ENCODE measurements around the gene HTR3B. TPM values are rescaled to one million over a fixed set of nuclear protein-coding genes. Genes with fewer than 3 reads are reported as not detected.

Gene HTR3B
- total and polyA plus RNA-seq, 10 of the 15 experiments (the other 5 are each of a cell fraction or from before 2014, with no cell fraction given): not detected

DNA sequence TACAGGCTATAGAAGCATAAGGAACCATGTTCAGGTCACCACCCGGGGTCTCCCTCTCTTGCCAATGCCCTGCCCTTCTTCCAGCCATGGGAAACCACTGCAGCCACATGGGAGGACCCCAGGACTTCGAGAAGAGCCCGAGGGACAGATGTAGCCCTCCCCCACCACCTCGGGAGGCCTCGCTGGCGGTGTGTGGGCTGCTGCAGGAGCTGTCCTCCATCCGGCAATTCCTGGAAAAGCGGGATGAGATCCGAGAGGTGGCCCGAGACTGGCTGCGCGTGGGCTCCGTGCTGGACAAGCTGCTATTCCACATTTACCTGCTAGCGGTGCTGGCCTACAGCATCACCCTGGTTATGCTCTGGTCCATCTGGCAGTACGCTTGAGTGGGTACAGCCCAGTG lies 84.8 kb downstream of the HTR3B start:
- intact Hi-C loops (cut with micrococcal nuclease; ENCODE audit: unreplicated experiment) (no loop called here), in situ Hi-C loops (cut with MboI) (no loop called here)
- no peaks in the 10 kb centered on the region for H3K4me1 ChIP-seq (ENCODE audit: control insufficient read depth, insufficient read depth, low read length)
- ChIA-PET SMC1A (ENCODE audit: uncharacterized antibody, unreplicated experiment) (interaction anchor here (0.6 kb wide), 1 partner anchor 294 kb away, joined by 3 read pairs; no protein-coding TSS in a partner anchor), RAD21 (ENCODE audit: unreplicated experiment) (no interaction called here), CTCF (no interaction called here), POLR2A (interaction anchor here (0.6 kb wide), 1 partner anchor 39 kb away, joined by 3 read pairs; no protein-coding TSS in a partner anchor)
- H3K27ac ChIP-seq (ENCODE audit: control insufficient read depth, insufficient read depth): no peak overlapping the region
- no peak for ATAC-seq
- TF ChIP-seq CREM (IDR thresholded peaks at IDR 0.05; ENCODE audit: low read depth): no peak
- no peak for TF ChIP-seq MLLT1 (IDR thresholded peaks at IDR 0.05)
- TF ChIP-seq ZZZ3 (IDR thresholded peaks at IDR 0.05; ENCODE audit: control insufficient read depth, insufficient read length, low read depth): no peak
- no peak for TF ChIP-seq IRF4 (IDR thresholded peaks at IDR 0.05; ENCODE audit: low read depth, low read length)
- TF ChIP-seq, protein P1, sequence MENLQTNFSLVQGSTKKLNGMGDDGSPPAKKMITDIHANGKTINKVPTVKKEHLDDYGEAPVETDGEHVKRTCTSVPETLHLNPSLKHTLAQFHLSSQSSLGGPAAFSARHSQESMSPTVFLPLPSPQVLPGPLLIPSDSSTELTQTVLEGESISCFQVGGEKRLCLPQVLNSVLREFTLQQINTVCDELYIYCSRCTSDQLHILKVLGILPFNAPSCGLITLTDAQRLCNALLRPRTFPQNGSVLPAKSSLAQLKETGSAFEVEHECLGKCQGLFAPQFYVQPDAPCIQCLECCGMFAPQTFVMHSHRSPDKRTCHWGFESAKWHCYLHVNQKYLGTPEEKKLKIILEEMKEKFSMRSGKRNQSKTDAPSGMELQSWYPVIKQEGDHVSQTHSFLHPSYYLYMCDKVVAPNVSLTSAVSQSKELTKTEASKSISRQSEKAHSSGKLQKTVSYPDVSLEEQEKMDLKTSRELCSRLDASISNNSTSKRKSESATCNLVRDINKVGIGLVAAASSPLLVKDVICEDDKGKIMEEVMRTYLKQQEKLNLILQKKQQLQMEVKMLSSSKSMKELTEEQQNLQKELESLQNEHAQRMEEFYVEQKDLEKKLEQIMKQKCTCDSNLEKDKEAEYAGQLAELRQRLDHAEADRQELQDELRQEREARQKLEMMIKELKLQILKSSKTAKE (IDR thresholded peaks at IDR 0.05; ENCODE audit: low read depth, poor library complexity, severe bottlenecking): no peak
- no peak for TF ChIP-seq LARP7 (IDR thresholded peaks at IDR 0.05)
- TF ChIP-seq SREBF1 (IDR thresholded peaks at IDR 0.05; ENCODE audit: low read length): no peak
- TF ChIP-seq RUNX3 (IDR thresholded peaks at IDR 0.05; ENCODE audit: low read length): no peak
- TF ChIP-seq ZBTB33 (IDR thresholded peaks at IDR 0.05): no peak
- TF ChIP-seq ZNF622 (IDR thresholded peaks at IDR 0.05): no peak
- no peak for TF ChIP-seq ZNF24 (IDR thresholded peaks at IDR 0.05)
- TF ChIP-seq ATF7 (IDR thresholded peaks at IDR 0.05; ENCODE audit: low read depth): no peak
- TF ChIP-seq, protein P2, sequence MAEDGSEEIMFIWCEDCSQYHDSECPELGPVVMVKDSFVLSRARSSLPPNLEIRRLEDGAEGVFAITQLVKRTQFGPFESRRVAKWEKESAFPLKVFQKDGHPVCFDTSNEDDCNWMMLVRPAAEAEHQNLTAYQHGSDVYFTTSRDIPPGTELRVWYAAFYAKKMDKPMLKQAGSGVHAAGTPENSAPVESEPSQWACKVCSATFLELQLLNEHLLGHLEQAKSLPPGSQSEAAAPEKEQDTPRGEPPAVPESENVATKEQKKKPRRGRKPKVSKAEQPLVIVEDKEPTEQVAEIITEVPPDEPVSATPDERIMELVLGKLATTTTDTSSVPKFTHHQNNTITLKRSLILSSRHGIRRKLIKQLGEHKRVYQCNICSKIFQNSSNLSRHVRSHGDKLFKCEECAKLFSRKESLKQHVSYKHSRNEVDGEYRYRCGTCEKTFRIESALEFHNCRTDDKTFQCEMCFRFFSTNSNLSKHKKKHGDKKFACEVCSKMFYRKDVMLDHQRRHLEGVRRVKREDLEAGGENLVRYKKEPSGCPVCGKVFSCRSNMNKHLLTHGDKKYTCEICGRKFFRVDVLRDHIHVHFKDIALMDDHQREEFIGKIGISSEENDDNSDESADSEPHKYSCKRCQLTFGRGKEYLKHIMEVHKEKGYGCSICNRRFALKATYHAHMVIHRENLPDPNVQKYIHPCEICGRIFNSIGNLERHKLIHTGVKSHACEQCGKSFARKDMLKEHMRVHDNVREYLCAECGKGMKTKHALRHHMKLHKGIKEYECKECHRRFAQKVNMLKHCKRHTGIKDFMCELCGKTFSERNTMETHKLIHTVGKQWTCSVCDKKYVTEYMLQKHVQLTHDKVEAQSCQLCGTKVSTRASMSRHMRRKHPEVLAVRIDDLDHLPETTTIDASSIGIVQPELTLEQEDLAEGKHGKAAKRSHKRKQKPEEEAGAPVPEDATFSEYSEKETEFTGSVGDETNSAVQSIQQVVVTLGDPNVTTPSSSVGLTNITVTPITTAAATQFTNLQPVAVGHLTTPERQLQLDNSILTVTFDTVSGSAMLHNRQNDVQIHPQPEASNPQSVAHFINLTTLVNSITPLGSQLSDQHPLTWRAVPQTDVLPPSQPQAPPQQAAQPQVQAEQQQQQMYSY (CRISPR knock-in tag; IDR thresholded peaks at IDR 0.05): no peak
- H4K20me1 ChIP-seq (ENCODE audit: control insufficient read depth, insufficient read depth): no peaks in the 10 kb centered on the region
- WGBS (ENCODE audit: insufficient coverage, insufficient replicate concordance, low lambda C conversion rate, missing lambda C conversion rate): 34% methylated on average over 13 of the region's 15 CpGs
- DNase-seq (ENCODE audit: low read depth, low spot score): no peak
- no peak for FAIRE-seq
- H2AFZ ChIP-seq (ENCODE audit: control insufficient read depth, low read depth, low read length): no peak overlapping the region
- H3K9ac ChIP-seq (ENCODE audit: control insufficient read depth, insufficient read depth, low read length): no peak overlapping the region
- no TSS peak for BruUV-seq (replicated peaks)
- no peaks in the 10 kb centered on the region for H3K36me3 ChIP-seq (ENCODE audit: control insufficient read depth in 2 of 2, insufficient read depth in 2 of 2, low read length in 1 of 2)
- no peak overlapping the region for H3K4me2 ChIP-seq (ENCODE audit: control insufficient read depth, insufficient read depth)
- no peak overlapping the region for H3K4me3 ChIP-seq
- peaks cover 0 to 3% of the 10 kb centered on the region in 2 experiments; a peak in 1 of 4 replicates for H3K27me3 ChIP-seq (replicated peaks in 1 of 2; ENCODE audit: control insufficient read depth in 2 of 2, insufficient read depth in 2 of 2, low read length in 1 of 2)
- no peaks in the 10 kb centered on the region for H3K9me3 ChIP-seq (replicated peaks; ENCODE audit: control insufficient read depth, insufficient read depth, low read length)
- no peaks in the 10 kb centered on the region for H3K79me2 ChIP-seq (ENCODE audit: control insufficient read depth, insufficient read depth, low read length)

All from GM12878 (cell line).